IMR-90 (cell line): ENCODE results near the gene DCN. TPM values are rescaled to one million over a fixed set of nuclear protein-coding genes. Genes with fewer than 3 reads are reported as not detected.

Experiments
- ATAC-seq: fragments of 200-7000 bp; cut with Tn5 transposase; 2 replicates; pipeline ENCODE4 v1.9.1; 2020; ENCODE audit warnings: low read depth, mild to moderate bottlenecking, moderate library complexity
- BruUV-seq: library from RNA; stranded (reverse); fragments of 400-500 nt; replicated peaks from 2 replicates; lab custom pipeline; 2021; lab: Mats Ljungman, UMichigan
- CTCF ChIA-PET: fragments of 300-600 bp; formaldehyde crosslinking; extraction: SDS; loops from one replicate; lab custom pipeline; 2021; ENCODE audit warnings: antibody characterized with exemption; lab: Yijun Ruan, JAX
- POLR2A ChIA-PET: fragments of 300-600 bp; sonication (Branson Sonifier 250); formaldehyde crosslinking; loops from one replicate; lab custom pipeline; 2022; ENCODE audit warnings: antibody characterized with exemption; ENCODE audit not compliant: unreplicated experiment; lab: Charles Lee
- DNase-seq: peaks from one replicate; pipeline ENCODE4 v3.0.0; 2013
- H2AFZ ChIP-seq: replicated peaks from 2 replicates; pipeline ENCODE3; 2013; ENCODE audit warnings: low read length, mild to moderate bottlenecking; ENCODE audit not compliant: poor library complexity
- H2AK5ac ChIP-seq: 2 replicates; pipeline ENCODE4 v1.6.1; 2013; ENCODE audit warnings: low read depth, low read length, inconsistent platforms
- H2AK9ac ChIP-seq: replicated peaks from 2 replicates; pipeline ENCODE3; 2013; ENCODE audit warnings: mild to moderate bottlenecking, low read depth, low read length, moderate library complexity; ENCODE audit not compliant: poor library complexity
- H2BK120ac ChIP-seq: 2 replicates; pipeline ENCODE4 v1.6.1; 2013; ENCODE audit warnings: low read depth, low read length, inconsistent platforms
- H2BK15ac ChIP-seq: 3 replicates; pipeline ENCODE4 v1.6.1; 2013; ENCODE audit warnings: low read depth, low read length, inconsistent platforms
- H2BK20ac ChIP-seq: 2 replicates; pipeline ENCODE4 v1.6.1; 2013; ENCODE audit warnings: low read depth, mild to moderate bottlenecking, inconsistent platforms, low read length, moderate library complexity
- H2BK5ac ChIP-seq: 2 replicates; pipeline ENCODE4 v1.6.1; 2013; ENCODE audit warnings: mild to moderate bottlenecking, low read depth, low read length, inconsistent platforms; ENCODE audit not compliant: poor library complexity, severe bottlenecking
- H3K14ac ChIP-seq: replicated peaks from 2 replicates; pipeline ENCODE4 v1.6.1; 2013; ENCODE audit warnings: low read depth, low read length, inconsistent platforms
- H3K18ac ChIP-seq: 2 replicates; pipeline ENCODE4 v1.6.1; 2013; ENCODE audit warnings: low read depth, low read length, control low read depth
- H3K23ac ChIP-seq: 2 replicates; pipeline ENCODE4 v1.6.1; 2013; ENCODE audit warnings: low read depth, low read length, inconsistent platforms
- H3K27ac ChIP-seq: 2 replicates; pipeline ENCODE4 v1.5.1; 2013; ENCODE audit warnings: mild to moderate bottlenecking, control low read depth, low read length; ENCODE audit not compliant: insufficient read depth
- H3K27me3 ChIP-seq: 2 replicates; pipeline ENCODE4 v1.6.1; 2013; ENCODE audit warnings: low read length; ENCODE audit not compliant: control insufficient read depth, insufficient read depth
- H3K36me3 ChIP-seq: 2 replicates; pipeline ENCODE4 v1.6.1; 2013; ENCODE audit warnings: low read length, mixed read lengths; ENCODE audit not compliant: control insufficient read depth, insufficient read depth
- H3K4ac ChIP-seq: 2 replicates; pipeline ENCODE4 v1.6.1; 2013; ENCODE audit warnings: low read depth, low read length, inconsistent platforms
- H3K4me1 ChIP-seq: 2 replicates; pipeline ENCODE4 v1.6.1; 2013; ENCODE audit warnings: low read length, mixed read lengths; ENCODE audit not compliant: control insufficient read depth, insufficient read depth
- H3K4me2 ChIP-seq: 2 replicates; pipeline ENCODE4 v1.6.1; 2013; ENCODE audit warnings: low read depth, mild to moderate bottlenecking, control low read depth, low read length, moderate library complexity
- H3K4me3 ChIP-seq: 2 replicates; pipeline ENCODE4 v1.5.1; 2013; ENCODE audit warnings: low read depth, mild to moderate bottlenecking, control low read depth, low read length, moderate library complexity; ENCODE audit not compliant: insufficient read depth
- H3K56ac ChIP-seq: 2 replicates; pipeline ENCODE4 v1.6.1; 2013; ENCODE audit warnings: low read length, inconsistent platforms; ENCODE audit not compliant: insufficient read depth; ENCODE audit errors: extremely low read depth
- H3K79me1 ChIP-seq, 2 experiments: 2 replicates each; pipeline ENCODE4 v1.6.1; 2013; ENCODE audit warnings: low read length in 2 of 2, inconsistent platforms in 1 of 2, low read depth in 1 of 2
- H3K9ac ChIP-seq: 2 replicates; pipeline ENCODE4 v1.6.1; 2013; ENCODE audit warnings: low read depth, low read length, control low read depth
- H3K9me1 ChIP-seq: 2 replicates; pipeline ENCODE4 v1.6.1; 2013; ENCODE audit warnings: low read length, inconsistent platforms; ENCODE audit not compliant: insufficient read depth
- H3K9me3 ChIP-seq: 2 replicates; pipeline ENCODE4 v1.6.1; 2013; ENCODE audit warnings: low read length; ENCODE audit not compliant: control insufficient read depth, insufficient read depth
- H4K20me1 ChIP-seq: 2 replicates; pipeline ENCODE4 v1.6.1; 2013; ENCODE audit warnings: low read length, inconsistent platforms; ENCODE audit not compliant: insufficient read depth
- H4K5ac ChIP-seq: 2 replicates; pipeline ENCODE4 v1.6.1; 2013; ENCODE audit warnings: mild to moderate bottlenecking, low read depth, low read length, control low read depth
- H4K8ac ChIP-seq, 2 experiments: 2 replicates each; pipeline ENCODE4 v1.6.1; 2013; ENCODE audit warnings: low read depth in 2 of 2, low read length in 2 of 2, control low read depth in 1 of 2, inconsistent platforms in 1 of 2
- H4K91ac ChIP-seq: 2 replicates; pipeline ENCODE4 v1.6.1; 2013; ENCODE audit warnings: low read depth, low read length, inconsistent platforms; ENCODE audit not compliant: insufficient read depth
- BHLHE40 ChIP-seq: fragments of 150-350 bp; IDR thresholded peaks from 2 replicates; pipeline ENCODE4 v1.6.1; 2016; ENCODE audit warnings: mild to moderate bottlenecking, low read depth, low read length
- CEBPB ChIP-seq: IDR thresholded peaks from 2 replicates; pipeline ENCODE4 v1.6.1; 2012; ENCODE audit warnings: low read depth, low read length, improper control_type of control experiment
- CHD1 ChIP-seq: IDR thresholded peaks from 2 replicates; pipeline ENCODE4 v1.6.1; 2012; ENCODE audit warnings: low read depth, low read length, improper control_type of control experiment
- ELK1 ChIP-seq: fragments of 150-350 bp; IDR thresholded peaks from 2 replicates; pipeline ENCODE4 v1.6.1; 2016; ENCODE audit warnings: low read depth, mild to moderate bottlenecking, low read length, moderate library complexity, borderline replicate concordance
- FOS ChIP-seq: fragments of 150-350 bp; IDR thresholded peaks from 2 replicates; pipeline ENCODE4 v1.6.1; 2016; ENCODE audit warnings: low read depth, low read length
- MAFK ChIP-seq: IDR thresholded peaks from 2 replicates; pipeline ENCODE4 v1.6.1; 2012; ENCODE audit warnings: low read depth, low read length, improper control_type of control experiment
- MAZ ChIP-seq: IDR thresholded peaks from 2 replicates; pipeline ENCODE4 v1.6.1; 2012; ENCODE audit warnings: low read depth, mild to moderate bottlenecking, low read length, improper control_type of control experiment, moderate library complexity, borderline replicate concordance
- MXI1 ChIP-seq: IDR thresholded peaks from 2 replicates; pipeline ENCODE4 v1.6.1; 2012; ENCODE audit warnings: low read depth, mild to moderate bottlenecking, low read length, moderate library complexity, borderline replicate concordance
- NFE2L2 ChIP-seq: fragments of 150-350 bp; IDR thresholded peaks from 2 replicates; pipeline ENCODE4 v1.6.1; 2016; ENCODE audit warnings: low read depth, mild to moderate bottlenecking, low read length
- POLR2A ChIP-seq: IDR thresholded peaks from 2 replicates; pipeline ENCODE4 v1.6.1; 2012; ENCODE audit warnings: mild to moderate bottlenecking, low read depth, low read length
- RAD21 ChIP-seq: IDR thresholded peaks from 2 replicates; pipeline ENCODE4 v1.6.1; 2012; ENCODE audit warnings: low read length, improper control_type of control experiment
- RCOR1 ChIP-seq: IDR thresholded peaks from 2 replicates; pipeline ENCODE4 v1.6.1; 2012; ENCODE audit warnings: mild to moderate bottlenecking, low read length, improper control_type of control experiment; ENCODE audit not compliant: insufficient replicate concordance
- RFX5 ChIP-seq: IDR thresholded peaks from 2 replicates; pipeline ENCODE4 v1.8.0; 2012; ENCODE audit warnings: low read depth, mild to moderate bottlenecking, low read length, moderate library complexity
- SMC3 ChIP-seq: fragments of 150-350 bp; IDR thresholded peaks from 2 replicates; pipeline ENCODE4 v1.6.1; 2016; ENCODE audit warnings: low read depth, mild to moderate bottlenecking, antibody characterized with exemption, low read length, moderate library complexity
- USF2 ChIP-seq: fragments of 150-350 bp; IDR thresholded peaks from 2 replicates; pipeline ENCODE4 v1.6.1; 2017; ENCODE audit warnings: mild to moderate bottlenecking, antibody characterized with exemption, low read length, low read depth
- WGBS, 2 experiments: methylation state at CpG; one replicate each; pipeline versions ENCODE4 v1.1.5 to v1.1.7; 2013; ENCODE audit warnings: missing lambda C conversion rate in 2 of 2; ENCODE audit not compliant: insufficient read length in 1 of 2; ENCODE audit errors: extremely low coverage in 2 of 2; 5-methylcytosine and 5-hydroxymethylcytosine counted together
- dilution Hi-C: fragments of 300-500 bp; cut with HindIII; formaldehyde crosslinking; loops from one replicate; pipeline ENCODE4 v1.14.3; 2018; ENCODE audit warnings: low sequenced_read_pairs; ENCODE audit not compliant: unreplicated experiment
- in situ Hi-C: fragments of 300-500 bp; cut with MboI; formaldehyde crosslinking; loops from 3 replicates; pipeline ENCODE4 v1.14.3; 2019; ENCODE audit warnings: low sequenced_read_pairs, inconsistent platforms, mixed read lengths
- intact Hi-C: fragments of 100-400 bp; cut with micrococcal nuclease; formaldehyde crosslinking; loops from 2 replicates; pipeline ENCODE4 v1.10.0; 2022
- polyA plus RNA-seq, 3 experiments: library from polyadenylated mRNA; depleted of rRNA; stranded (reverse); fragments of >200 nt; gene quantifications; 2 replicates each; pipeline ENCODE4 v1.2.3, GENCODE V29; 2012; ENCODE audit warnings: low replicate concordance in 1 of 3
- total RNA-seq: library from RNA; depleted of rRNA; stranded (reverse); fragments of >200 nt; gene quantifications from 2 replicates; pipeline ENCODE4 v1.2.3, GENCODE V29; 2012
- TF ChIP-seq, protein P1 (sequence below): conservative IDR thresholded peaks from 2 replicates; pipeline ENCODE4 v1.5.1; 2012; ENCODE audit warnings: mild to moderate bottlenecking, low read depth, low read length, improper control_type of control experiment

Gene DCN
- total and polyA plus RNA-seq, 2 of the 4 experiments (the other 2 are of a cell fraction): 241 to 965 TPM

GRCh38 chr12:91205811-91206210 lies 23.2 kb upstream of the DCN start:
- no TSS peak for BruUV-seq
- Histone ChIP-seq H2AFZ (peak overlapping the region; percentile 78), H2BK20ac (peak overlapping the region; percentile 92), H2BK15ac (peak overlapping the region; percentile 91), H3K4me3 (no peak overlapping the region), H3K79me1 (no peaks in the 10 kb centered on the region), H3K9ac (peak overlapping the region; percentile 54; the same call in 1 of the 2 replicates), H4K20me1 (no peaks in the 10 kb centered on the region), H3K27ac (peak overlapping the region; percentile 81; the same call in 1 of the 2 replicates), H3K23ac (peak overlapping the region; percentile 88; the same call in 1 of the 2 replicates), H2BK5ac (peak overlapping the region; percentile 93), H3K4me1 (peaks cover 10% of the 10 kb centered on the region), H3K14ac (peak overlapping the region; percentile 70), H3K4me2 (peak overlapping the region; percentile 25; the same call in 1 of the 2 replicates), H2AK5ac (peak overlapping the region; percentile 94; the same call in 1 of the 2 replicates), H4K8ac (peak overlapping the region; percentile 7 to 50), H3K4ac (peak overlapping the region; percentile 83), H3K27me3 (no peaks in the 10 kb centered on the region), H2BK120ac (peak overlapping the region; percentile 97), H2AK9ac (no peak overlapping the region), H3K36me3 (no peaks in the 10 kb centered on the region), H3K9me1 (peaks cover 8% of the 10 kb centered on the region), H4K5ac (peak overlapping the region; percentile 81), H3K9me3 (no peaks in the 10 kb centered on the region), H3K56ac (peak overlapping the region; percentile 61; the same call in 1 of the 2 replicates), H4K91ac (peak overlapping the region; percentile 90), H3K18ac (peak overlapping the region; percentile 90; the same call in 1 of the 2 replicates)
- ATAC-seq: peak; percentile 59
- DNase-seq: no peak
- CTCF ChIA-PET: no interaction called here
- in situ Hi-C loops (no loop called here), dilution Hi-C loops (no loop called here), intact Hi-C loops (no loop called here)
- POLR2A ChIA-PET: interaction anchor here (0.5 kb wide), 1 partner anchor 26 kb away, joined by 4 read pairs; no protein-coding TSS in a partner anchor
- no CpG with 5 or more reads among the region's 1 CpG for WGBS, 2 experiments
- TF ChIP-seq CHD1: no peak
- no peak for TF ChIP-seq MAZ
- TF ChIP-seq USF2: no peak
- no peak for TF ChIP-seq RCOR1
- TF ChIP-seq, protein P1, sequence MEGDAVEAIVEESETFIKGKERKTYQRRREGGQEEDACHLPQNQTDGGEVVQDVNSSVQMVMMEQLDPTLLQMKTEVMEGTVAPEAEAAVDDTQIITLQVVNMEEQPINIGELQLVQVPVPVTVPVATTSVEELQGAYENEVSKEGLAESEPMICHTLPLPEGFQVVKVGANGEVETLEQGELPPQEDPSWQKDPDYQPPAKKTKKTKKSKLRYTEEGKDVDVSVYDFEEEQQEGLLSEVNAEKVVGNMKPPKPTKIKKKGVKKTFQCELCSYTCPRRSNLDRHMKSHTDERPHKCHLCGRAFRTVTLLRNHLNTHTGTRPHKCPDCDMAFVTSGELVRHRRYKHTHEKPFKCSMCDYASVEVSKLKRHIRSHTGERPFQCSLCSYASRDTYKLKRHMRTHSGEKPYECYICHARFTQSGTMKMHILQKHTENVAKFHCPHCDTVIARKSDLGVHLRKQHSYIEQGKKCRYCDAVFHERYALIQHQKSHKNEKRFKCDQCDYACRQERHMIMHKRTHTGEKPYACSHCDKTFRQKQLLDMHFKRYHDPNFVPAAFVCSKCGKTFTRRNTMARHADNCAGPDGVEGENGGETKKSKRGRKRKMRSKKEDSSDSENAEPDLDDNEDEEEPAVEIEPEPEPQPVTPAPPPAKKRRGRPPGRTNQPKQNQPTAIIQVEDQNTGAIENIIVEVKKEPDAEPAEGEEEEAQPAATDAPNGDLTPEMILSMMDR: no peak
- TF ChIP-seq CEBPB: no peak
- no peak for TF ChIP-seq MAFK
- no peak for TF ChIP-seq RFX5
- TF ChIP-seq RAD21: no peak
- no peak for TF ChIP-seq ELK1
- no peak for TF ChIP-seq MXI1
- no peak for TF ChIP-seq NFE2L2
- no peak for TF ChIP-seq BHLHE40
- TF ChIP-seq SMC3: no peak
- no peak for TF ChIP-seq FOS
- no peak for TF ChIP-seq POLR2A
